Left ventricle myocardium superior (tissue), 1 donor: ENCODE results near the gene TSPAN5. TPM values are rescaled to one million over a fixed set of nuclear protein-coding genes. Genes with fewer than 3 reads are reported as not detected.

Experiments used
- ATAC-seq: fragments of 200-7000 bp; cut with Tn5 transposase; one replicate; pipeline ENCODE4 v1.9.1; 2020; ENCODE audit warnings: mild to moderate bottlenecking, moderate library complexity
- DNase-seq: peaks from one replicate; pipeline ENCODE4 v3.0.0-alpha.2; 2020
- intact Hi-C: fragments of 100-400 bp; cut with micrococcal nuclease; formaldehyde crosslinking; loops from one replicate; pipeline ENCODE4 v1.11.0; 2022
- total RNA-seq: library from RNA; stranded (reverse); fragmentation: NEBNext Ultra II Directional; extraction: Animal tissue kit (Norgen Biotek cat#: 25700); gene quantifications from one replicate; pipeline ENCODE4 v1.2.1, GENCODE V29; 2021
- donor health status: DM: no; HTN: yes; CAD: no; lungs with severe emphysema.

The TSPAN5 gene
- total RNA-seq, 1 donor from 2014 or later: 3.7 TPM

DNA sequence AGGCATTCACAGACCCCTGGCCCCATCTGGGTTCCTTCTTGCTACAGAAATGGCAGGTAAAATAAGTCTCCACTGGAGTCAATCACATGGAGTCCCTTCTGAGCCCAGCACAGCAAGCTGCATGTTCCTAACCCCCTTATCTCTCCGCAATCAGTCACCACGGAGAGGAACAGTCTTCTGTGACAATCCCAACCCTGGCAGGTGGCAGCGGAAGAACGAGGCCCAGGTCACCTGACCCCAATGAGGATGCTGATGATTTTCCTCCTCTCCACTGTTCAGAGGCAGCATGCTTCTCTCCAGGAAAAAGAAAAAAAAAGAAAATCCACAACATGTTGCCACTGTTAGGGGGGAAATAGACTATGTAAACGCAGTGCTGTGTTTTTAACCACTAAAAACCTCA lies 50.1 kb downstream of the TSPAN5 start:
- DNase-seq (no peak), ATAC-seq (no peak)
- intact Hi-C loops: no loop called here

- no peak for ATAC-seq
- intact Hi-C loops: no loop called here
Measured at GRCh38 chr4:98606894-98607293, 51.5 kb downstream of the TSPAN5 start.

GRCh38 chr4:98605216-98605615 lies 53.2 kb downstream of the TSPAN5 start:
- DNase-seq: no peak
- intact Hi-C loops: no loop called here
- no peak for ATAC-seq

More at GRCh38 chr4:98606894-98607293, 51.5 kb downstream of the TSPAN5 start:
- DNase-seq: no peak

GRCh38 chr4:98604723-98605122 lies 53.7 kb downstream of the TSPAN5 start:
- DNase-seq: no peak
- ATAC-seq: no peak
- intact Hi-C loops: no loop called here

GRCh38 chr4:98603683-98604521 lies 54.5 kb downstream of the TSPAN5 start:
- intact Hi-C loops: no loop called here
- ATAC-seq (no peak), DNase-seq (no peak)

DNA sequence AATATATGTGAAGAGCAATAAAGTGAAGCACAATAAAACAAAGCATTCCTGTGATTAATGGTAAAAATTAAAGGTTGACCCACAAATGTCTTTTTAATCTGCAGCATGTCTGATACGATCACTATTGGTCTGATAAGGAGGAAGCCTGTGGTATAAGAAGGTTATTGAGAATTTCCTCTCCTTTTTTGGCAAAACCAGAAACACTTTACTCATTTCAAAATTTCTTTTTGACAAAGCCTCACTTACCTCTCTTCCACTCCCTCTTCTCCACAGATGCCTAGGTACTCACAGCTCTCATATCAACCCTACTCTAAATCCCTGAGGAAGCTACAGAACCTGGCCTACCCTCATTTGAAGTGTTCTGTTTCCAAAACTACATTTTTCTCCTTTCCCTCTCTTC lies 56.1 kb downstream of the TSPAN5 start:
- intact Hi-C loops: no loop called here
- ATAC-seq (no peak), DNase-seq (no peak)

DNA sequence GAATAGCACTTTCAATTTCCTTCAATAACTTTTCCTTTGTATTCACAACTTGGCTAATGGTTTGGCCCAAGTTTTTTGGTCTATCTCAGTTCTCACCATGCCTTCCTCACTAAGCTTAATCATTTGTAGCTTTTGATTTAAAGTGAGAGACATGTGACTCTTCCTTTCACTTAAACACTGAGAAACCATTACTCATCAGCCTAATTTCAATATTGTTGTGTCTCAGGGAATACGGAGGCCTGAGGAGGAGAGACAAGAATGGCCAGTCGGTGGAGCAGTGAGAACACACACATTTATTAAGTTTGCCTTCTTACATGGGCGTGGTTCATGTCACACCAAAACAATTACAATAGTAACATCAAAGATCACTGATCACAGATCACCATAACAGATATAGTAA lies 56.7 kb downstream of the TSPAN5 start:
- ATAC-seq (no peak), DNase-seq (no peak)
- intact Hi-C loops: no loop called here

GRCh38 chr4:98599617-98600205 lies 58.7 kb downstream of the TSPAN5 start:
- ATAC-seq (no peak), DNase-seq (no peak)
- intact Hi-C loops: no loop called here

DNA sequence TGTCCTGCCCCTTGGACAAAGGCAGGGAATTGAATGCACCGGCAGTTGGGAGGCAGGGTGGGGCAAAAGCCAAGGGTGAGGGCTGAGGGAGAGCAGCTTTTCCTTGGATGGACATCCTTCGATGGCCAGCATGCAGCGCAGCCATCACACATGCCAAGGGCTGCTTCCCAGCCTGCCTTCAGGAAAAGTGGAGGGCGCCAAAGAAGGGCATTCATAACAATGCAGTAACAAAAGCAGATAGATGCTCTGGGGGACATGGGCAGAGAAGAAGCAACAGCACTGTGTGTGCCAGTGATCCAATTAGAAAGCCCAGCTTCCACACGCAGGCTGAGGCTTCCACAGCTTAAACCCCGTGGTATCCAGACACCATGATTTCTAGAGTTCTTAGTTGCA lies 71.5 kb downstream of the TSPAN5 start:
- intact Hi-C loops: no loop called here
- ATAC-seq: no peak
- no peak for DNase-seq

GRCh38 chr4:98586291-98586961 lies 72.0 kb downstream of the TSPAN5 start:
- ATAC-seq: no peak
- intact Hi-C loops: no loop called here
- no peak for DNase-seq

GRCh38 chr4:98585596-98585995 lies 72.8 kb downstream of the TSPAN5 start:
- no peak for ATAC-seq
- intact Hi-C loops: no loop called here

DNA sequence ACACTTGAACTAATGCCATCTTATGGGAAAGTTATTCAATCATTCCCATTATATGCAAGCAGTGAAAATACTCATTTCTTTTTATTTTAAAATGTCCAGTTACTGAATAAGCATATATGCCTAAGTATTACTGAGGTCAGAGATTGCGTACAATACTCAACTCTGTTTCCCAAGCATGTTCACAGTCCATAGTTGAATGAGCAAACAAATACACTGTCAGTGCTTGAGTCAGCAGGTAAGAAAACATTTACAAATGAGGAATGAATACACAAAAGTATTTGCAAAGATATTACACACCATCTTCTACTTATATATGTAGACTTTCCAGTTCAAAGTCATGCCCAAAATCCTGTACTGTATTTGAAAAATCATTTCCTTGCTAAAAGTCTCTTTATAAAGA lies 74.1 kb downstream of the TSPAN5 start:
- intact Hi-C loops: no loop called here
- ATAC-seq: no peak
- DNase-seq: no peak

More at GRCh38 chr4:98585596-98585995, 72.8 kb downstream of the TSPAN5 start:
- no peak for DNase-seq

DNA sequence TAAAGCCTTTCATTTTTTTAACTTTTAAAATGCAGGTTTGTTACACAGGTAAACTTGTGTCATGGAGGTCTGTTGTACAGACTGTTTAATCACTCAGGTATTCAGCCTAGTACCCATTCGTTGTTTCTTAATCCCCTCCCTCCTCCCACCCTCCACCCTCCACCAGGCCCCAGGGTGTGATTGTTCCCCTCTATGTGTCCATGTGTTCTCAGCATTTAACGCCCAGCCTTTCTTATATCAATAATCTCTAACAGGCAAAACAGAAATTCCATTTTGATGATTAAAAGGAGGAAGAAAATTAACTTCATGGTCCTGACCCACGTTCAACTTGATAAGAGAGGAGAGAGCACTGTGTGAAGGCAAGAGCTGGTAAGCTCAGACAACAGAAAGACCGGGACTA lies 75.1 kb downstream of the TSPAN5 start:
- DNase-seq (no peak), ATAC-seq (no peak)
- intact Hi-C loops: no loop called here

GRCh38 chr4:98581126-98581525 lies 77.3 kb downstream of the TSPAN5 start:
- no peak for ATAC-seq
- DNase-seq: no peak
- intact Hi-C loops: no loop called here

DNA sequence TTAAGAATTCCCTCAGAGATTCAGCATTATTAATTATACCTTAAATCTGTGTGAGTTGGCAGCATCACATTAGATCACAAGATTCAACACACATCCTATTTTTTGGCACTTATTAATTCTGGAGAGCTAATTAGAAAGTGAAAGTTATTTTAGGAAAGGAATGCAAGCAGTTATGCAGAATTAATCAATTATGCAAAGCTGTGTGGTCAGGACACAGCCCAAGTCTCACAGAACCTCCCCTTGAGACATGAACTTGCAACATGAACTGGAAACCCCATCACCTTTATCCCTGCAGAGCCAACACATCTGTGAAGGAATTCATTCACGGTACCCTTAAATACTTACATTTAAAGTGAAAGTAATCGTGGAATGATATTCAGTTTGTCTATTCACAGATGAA lies 80.5 kb downstream of the TSPAN5 start:
- ATAC-seq (no peak), DNase-seq (no peak)
- intact Hi-C loops: no loop called here

- DNase-seq (no peak), ATAC-seq (peak; percentile 45)
- intact Hi-C loops: no loop called here
Measured at GRCh38 chr4:98574816-98575215, 83.6 kb downstream of the TSPAN5 start.

- ATAC-seq (no peak), DNase-seq (no peak)
- intact Hi-C loops: no loop called here
Measured at GRCh38 chr4:98573791-98574190, 84.6 kb downstream of the TSPAN5 start.

- no peak for ATAC-seq
- intact Hi-C loops: no loop called here
- no peak for DNase-seq
Measured at GRCh38 chr4:98572697-98573096, 85.7 kb downstream of the TSPAN5 start.

DNA sequence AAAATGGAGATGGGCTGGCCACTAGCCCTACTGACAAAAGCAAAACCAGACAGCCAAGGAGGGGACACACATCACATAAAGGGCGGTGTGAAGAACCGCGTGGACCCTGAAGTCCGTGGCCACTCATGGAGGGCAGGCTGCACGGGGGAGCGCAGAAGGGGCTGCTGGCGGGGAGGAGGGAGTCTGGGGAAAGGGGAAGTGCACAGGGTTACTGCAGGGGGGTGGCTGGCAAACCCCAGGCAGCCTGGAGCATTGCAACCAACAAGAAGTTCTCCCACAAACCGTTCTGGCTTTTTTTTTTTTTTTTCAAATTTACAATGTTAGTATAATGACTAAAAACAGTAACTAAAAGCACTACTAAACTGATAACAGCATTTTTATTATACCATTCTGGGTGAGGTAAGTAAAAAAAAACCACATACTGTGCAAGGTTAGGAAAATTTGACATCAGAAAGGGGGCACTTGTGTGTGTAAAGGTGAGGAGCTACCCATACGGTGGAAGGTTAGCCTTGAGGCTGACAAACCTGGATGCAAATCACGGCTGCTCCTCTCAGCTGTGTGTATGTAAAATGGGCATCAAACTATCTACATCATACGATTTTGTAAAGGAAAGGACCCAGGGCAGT lies 87.1 kb downstream of the TSPAN5 start:
- no peak for DNase-seq
- intact Hi-C loops: no loop called here
- ATAC-seq: no peak

GRCh38 chr4:98570151-98570797 lies 88.1 kb downstream of the TSPAN5 start:
- DNase-seq (no peak), ATAC-seq (no peak)
- intact Hi-C loops: no loop called here
